ENCODE measurements around the gene EYA4.

EYA4 gene

GRCh38 chr6:133348846-133349245 lies 107.7 kb downstream of the EYA4 start:
- DNase-seq (ENCODE audit: low spot score), result no peak
- no peak for FAIRE-seq

- no peak for DNase-seq (ENCODE audit: low spot score)
- FAIRE-seq, result no peak
Observed at GRCh38 chr6:133350928-133351327, 109.8 kb downstream of the EYA4 start.

- FAIRE-seq (no peak), DNase-seq (ENCODE audit: low spot score) (no peak)
Observed at GRCh38 chr6:133352046-133352445, 110.9 kb downstream of the EYA4 start.

- FAIRE-seq (no peak), DNase-seq (ENCODE audit: low spot score) (no peak)
Observed at GRCh38 chr6:133353061-133353460, 111.9 kb downstream of the EYA4 start.

- DNase-seq (ENCODE audit: low spot score), result no peak
- FAIRE-seq, result no peak
Observed at GRCh38 chr6:133355922-133356321, 114.8 kb downstream of the EYA4 start.

GRCh38 chr6:133358574-133359150 lies 117.5 kb downstream of the EYA4 start:
- FAIRE-seq (no peak), DNase-seq (ENCODE audit: low spot score) (no peak)

GRCh38 chr6:133359256-133359655 lies 118.1 kb downstream of the EYA4 start:
- FAIRE-seq, result no peak
- DNase-seq (ENCODE audit: low spot score), result no peak

GRCh38 chr6:133359760-133360159 lies 118.6 kb downstream of the EYA4 start:
- FAIRE-seq, result no peak
- DNase-seq (ENCODE audit: low spot score), result no peak

- no peak for DNase-seq (ENCODE audit: low spot score)
- FAIRE-seq, result no peak
Observed at GRCh38 chr6:133360194-133360593, 119.0 kb downstream of the EYA4 start.

- DNase-seq (ENCODE audit: low spot score), result no peak
- FAIRE-seq, result no peak
Observed at GRCh38 chr6:133362813-133363212, 121.7 kb downstream of the EYA4 start.

- FAIRE-seq (no peak), DNase-seq (ENCODE audit: low spot score) (no peak)
Observed at GRCh38 chr6:133368664-133369063, 127.5 kb downstream of the EYA4 start.

- no peak for FAIRE-seq
- no peak for DNase-seq (ENCODE audit: low spot score)
Observed at GRCh38 chr6:133369773-133370272, 128.7 kb downstream of the EYA4 start.

GRCh38 chr6:133376743-133377142 lies 135.6 kb downstream of the EYA4 start:
- no peak for DNase-seq (ENCODE audit: low spot score)
- FAIRE-seq, result no peak

- DNase-seq (ENCODE audit: low spot score) (no peak), FAIRE-seq (no peak)
Observed at GRCh38 chr6:133377219-133377618, 136.1 kb downstream of the EYA4 start.

- FAIRE-seq, result no peak
Observed at GRCh38 chr6:133380047-133380446, 138.9 kb downstream of the EYA4 start.

GRCh38 chr6:133380723-133381122 lies 139.6 kb downstream of the EYA4 start:
- FAIRE-seq (no peak), DNase-seq (ENCODE audit: low spot score) (no peak)

More at GRCh38 chr6:133380047-133380446, 138.9 kb downstream of the EYA4 start:
- DNase-seq (ENCODE audit: low spot score), result no peak

GRCh38 chr6:133388731-133389130 lies 147.6 kb downstream of the EYA4 start:
- FAIRE-seq (no peak), DNase-seq (ENCODE audit: low spot score) (no peak)

- FAIRE-seq, result no peak
- no peak for DNase-seq (ENCODE audit: low spot score)
Observed at GRCh38 chr6:133390168-133390567, 149.0 kb downstream of the EYA4 start.

- FAIRE-seq (no peak), DNase-seq (ENCODE audit: low spot score) (no peak)
Observed at GRCh38 chr6:133392015-133392414, 150.9 kb downstream of the EYA4 start.

- no peak for FAIRE-seq
- no peak for DNase-seq (ENCODE audit: low spot score)
Observed at GRCh38 chr6:133392641-133393040, 151.5 kb downstream of the EYA4 start.

- FAIRE-seq (no peak), DNase-seq (ENCODE audit: low spot score) (no peak)
Observed at GRCh38 chr6:133393891-133394290, 152.7 kb downstream of the EYA4 start.

GRCh38 chr6:133394630-133395029 lies 153.5 kb downstream of the EYA4 start:
- no peak for DNase-seq (ENCODE audit: low spot score)
- FAIRE-seq, result no peak

- DNase-seq (ENCODE audit: low spot score) (peak; percentile 22), FAIRE-seq (no peak)
Observed at GRCh38 chr6:133396233-133396983, 155.3 kb downstream of the EYA4 start.

Measured in urothelium cell line (cell line).